HG03135 (cell line): Measurements from ENCODE around the gene C10orf120.

Source experiments
- ATAC-seq: cut with Tn5 transposase; IDR thresholded peaks from one replicate; pipeline ENCODE4 v1.9.1; 2021; ENCODE audit warnings: mild to moderate bottlenecking, moderate library complexity; ENCODE audit not compliant: unreplicated experiment

Gene C10orf120

DNA sequence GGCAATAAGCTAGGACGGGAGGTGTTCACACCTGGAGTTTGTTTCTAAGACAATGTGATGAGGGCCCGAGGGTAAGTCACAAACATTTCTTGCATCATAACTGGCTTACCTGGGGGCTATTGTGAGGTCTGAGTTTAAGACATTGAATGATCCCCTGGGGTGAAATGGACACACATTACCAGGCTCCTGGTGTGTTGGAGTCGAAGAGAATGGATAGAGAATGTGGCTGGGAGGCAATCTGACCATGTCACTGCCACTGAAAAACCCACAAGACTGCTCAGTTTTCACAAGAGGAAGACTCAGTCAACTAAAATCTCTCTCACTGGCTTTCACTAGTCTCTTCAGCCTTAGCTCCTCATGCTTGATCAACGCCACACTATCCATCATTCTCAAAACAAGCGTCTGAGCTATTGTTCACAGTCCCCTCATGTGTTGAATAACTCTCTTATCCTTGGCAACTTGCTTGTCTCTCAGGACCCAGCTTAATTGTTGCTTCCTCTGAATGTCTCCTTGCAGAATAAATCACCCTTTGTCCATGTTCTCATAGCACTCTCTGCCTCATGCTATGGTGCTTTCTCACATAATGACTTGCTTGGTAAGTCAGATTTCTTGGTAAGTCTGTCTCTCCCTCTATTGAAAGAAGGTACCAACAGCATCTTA lies at the start of gene C10orf120:
Gene C10orf120 (minus strand): TSS at position 51 of the 660 bp plus-strand sequence. CDS start 56 bp downstream, outside the sequence.
- ATAC-seq = no peak

DNA sequence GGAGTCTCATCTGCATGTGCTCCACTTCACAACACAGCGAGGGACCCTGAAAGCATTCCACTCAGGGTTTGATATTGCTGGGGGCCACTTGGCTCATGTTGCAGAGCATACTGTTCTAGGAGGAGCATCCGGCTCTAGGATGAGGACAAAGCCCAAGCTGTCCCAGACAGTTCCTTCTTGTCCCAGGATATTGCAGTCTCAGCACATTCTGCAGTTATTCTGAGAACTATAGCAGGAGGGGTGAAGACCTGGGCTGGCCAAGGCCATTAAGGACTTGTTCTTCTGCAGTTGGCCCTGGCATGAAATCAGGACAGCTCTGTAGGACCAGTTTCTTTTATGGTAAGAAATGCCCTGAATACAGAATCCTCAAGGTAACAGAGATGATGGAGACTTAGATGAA lies 48.9 kb upstream of the C10orf120 start:
- no peak for ATAC-seq

DNA sequence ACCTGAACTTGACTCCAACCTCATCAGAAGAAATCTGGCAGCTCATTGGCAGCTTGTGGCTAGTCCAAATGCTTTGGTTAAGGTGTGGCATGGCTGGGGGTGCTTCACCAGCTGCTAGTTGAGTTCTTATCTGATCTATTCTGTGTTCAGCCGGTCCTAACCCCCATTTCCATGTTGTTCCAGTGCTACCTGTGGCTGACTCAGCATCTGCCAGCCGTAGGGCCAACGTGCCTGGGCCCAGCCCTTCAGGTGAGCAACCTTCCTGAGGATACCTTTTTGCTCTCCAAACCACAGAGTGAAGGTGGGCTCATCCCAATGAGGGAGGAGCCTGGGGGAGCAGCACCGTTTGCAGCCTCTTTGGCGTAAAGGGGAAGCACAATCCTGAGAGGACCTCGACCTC lies 46.8 kb upstream of the C10orf120 start:
- ATAC-seq = no peak

DNA sequence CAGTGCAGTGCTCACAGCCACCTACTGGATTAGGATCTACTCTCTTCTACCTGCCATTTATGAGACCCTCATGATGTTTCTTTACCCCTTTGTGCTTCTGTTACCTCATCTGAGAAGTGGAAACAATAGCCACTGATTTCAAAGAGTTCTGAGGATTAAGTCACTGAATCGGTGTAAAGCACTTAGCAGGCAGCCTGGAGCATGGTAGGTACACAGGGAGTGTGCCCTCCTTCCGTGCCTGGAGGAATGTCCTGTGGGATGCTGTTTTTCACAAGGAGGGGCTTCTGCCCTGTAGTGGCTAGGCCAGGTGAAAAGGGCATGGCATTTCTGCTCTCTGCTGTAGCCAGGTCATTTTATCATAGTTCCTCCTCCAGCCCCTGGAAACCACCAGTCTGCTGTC lies 44.6 kb upstream of the C10orf120 start:
- no peak for ATAC-seq

DNA sequence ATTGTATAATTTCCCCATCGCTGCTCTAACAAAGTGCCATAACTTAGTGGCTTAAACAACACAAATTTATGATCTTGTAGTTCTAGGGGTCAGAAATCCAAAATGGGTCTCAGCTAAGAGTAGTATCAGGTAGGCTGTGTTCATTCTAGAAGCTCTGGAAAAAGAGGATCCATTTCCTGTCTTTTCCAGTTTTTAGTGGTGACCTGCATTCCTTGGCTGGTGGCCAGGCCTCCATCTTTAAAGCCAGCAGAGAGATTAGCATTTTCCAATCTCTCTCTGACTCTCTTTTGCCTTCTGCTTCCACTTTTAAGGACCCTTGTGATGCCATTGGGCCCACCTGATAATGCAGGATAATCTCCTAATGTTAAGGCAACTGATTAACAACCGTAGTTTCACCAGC lies 41.0 kb upstream of the C10orf120 start:
- no peak for ATAC-seq

DNA sequence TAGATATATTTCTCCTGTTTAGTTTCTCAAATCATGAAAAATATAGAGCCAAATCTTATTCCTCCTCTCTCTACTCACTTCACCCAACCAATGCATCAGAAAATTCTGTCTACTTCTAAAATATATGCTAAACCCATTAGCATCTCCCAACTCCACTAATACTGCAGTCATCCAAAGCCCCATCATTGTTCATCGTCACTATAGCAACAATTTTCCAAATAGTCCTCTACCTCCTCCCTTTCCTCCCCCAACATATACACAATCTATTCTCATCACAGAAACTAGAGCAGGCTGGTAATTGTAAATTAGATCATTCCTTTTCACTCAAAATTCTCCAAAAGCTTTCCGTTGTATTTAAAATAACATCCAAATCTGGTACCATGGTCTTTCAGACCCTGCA lies 38.4 kb upstream of the C10orf120 start:
- no peak for ATAC-seq

DNA sequence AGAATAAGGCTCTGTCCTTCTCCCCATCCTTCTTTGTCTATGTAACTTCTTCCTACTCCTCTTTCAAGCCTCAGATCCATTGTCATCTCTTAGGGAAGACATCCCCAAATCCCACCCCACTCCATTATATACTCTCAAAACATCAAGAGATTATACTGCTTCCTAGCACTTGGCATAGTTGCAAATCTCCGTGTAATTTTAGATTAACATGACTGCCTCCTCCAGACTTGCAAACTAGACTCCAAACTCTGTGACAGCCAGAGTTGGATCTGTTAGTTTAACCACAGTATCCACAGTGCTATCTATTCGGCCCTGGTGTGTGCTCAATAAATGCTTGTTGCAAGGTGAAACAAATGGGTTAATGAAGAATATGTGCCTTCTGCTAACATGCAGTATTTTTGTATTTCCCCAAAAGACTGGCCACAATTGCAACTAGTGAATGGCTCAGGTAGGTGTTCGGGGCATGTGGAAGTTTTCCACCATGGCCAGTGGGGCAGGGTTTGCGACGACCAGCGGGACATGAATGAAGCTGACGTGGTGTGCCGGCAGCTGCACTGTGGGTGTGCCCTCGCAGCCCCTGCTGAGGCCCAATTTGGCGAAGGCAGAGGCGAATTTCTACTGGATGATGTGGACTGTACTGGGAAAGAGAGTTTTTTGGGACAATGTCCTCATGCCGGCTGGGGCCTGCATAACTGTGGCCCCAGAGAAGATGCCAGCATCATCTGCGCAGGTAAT lies 34.5 kb upstream of the C10orf120 start:
- no peak for ATAC-seq

DNA sequence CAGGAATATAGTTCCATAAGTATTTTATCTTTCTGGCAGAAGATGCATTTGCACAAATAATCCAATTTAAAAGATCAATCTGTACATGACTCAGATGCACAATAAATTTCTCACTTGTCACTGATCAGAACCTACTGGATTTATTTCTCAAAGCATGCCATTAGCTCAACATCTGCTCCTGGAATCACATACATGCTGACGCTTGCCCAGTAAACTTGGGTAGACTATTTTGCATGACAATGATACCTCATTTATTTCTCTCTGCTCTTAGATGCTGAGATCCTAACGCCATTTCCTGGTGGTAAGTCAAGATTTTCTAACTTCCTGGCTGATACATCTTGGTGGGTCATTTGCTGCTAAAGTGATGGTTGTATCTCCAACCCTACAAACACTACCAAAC lies 33.8 kb upstream of the C10orf120 start:
- no peak for ATAC-seq

DNA sequence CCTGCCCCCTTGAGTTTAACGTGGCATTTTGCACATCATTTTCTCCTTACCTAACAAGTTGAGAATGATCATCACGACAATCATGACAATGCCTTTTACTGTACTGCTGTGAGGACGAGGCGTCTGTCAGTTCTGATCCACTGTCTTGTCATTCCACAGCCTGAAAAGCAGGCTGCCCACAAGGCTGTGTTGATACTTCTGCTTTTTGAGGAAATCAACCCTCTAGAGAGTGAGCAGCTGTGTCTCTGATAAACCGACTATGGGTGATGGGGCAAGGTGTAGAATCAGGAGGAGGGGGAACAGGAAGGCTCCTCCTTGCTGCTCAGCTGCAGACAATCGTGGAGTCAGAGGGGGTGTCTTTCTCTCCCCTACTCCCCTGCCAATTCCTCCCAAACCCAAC lies 30.6 kb upstream of the C10orf120 start:
- no peak for ATAC-seq

DNA sequence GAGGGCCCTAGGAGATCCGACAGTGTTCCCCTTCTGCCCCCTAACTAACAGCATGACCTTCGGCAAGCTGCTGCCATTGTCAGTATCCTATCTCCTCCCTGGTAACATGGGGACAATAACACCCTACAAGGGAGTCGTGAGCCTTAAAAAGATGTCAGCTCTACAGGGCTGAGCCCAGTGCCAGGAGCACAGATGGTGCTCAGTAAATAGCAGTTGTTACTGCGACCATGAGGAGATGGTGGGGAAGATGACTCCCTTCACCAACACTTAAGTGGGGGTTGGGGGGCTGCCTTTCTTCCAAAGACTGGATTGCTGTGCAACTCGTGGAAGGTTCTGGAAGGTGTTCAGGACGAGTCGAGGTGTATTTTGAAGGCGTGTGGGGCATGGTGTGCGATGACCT lies 29.5 kb upstream of the C10orf120 start:
- no peak for ATAC-seq

DNA sequence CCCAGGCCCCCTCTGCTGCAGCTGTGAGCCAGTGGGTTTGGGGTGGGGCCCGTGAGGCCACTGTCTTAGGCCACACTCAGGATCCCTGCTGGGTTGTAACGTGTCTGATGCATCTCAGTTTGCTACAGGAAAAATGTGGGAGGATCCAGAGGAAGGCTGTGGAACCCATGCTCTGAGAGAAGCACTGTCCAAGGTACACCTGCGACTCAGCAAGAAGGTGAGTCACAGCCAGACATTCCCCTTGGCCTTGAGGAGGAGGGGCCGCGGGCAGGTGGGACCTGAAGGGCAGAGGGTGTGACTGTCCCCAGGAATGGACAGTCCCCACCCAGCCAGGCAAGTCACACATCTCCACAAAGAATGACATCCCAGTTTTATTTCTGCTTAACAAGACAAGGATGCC lies 27.8 kb upstream of the C10orf120 start:
- no peak for ATAC-seq

DNA sequence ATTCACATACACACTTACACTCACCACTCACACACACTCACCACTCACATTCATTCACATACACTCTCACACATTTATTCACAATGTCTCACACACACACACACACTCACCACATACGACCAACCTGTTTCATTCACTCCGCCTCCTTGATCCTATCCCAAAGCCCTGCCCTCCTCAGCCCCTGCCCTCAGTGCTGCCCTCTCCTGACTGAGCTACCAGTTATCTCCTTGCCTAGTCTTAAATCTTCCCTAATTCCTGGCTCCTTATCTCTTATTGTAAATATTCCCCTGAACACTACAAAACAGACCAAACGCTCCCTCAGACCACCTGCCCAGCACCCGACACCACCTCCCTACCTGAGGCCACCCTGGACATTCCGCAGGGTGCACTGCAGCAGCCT lies 26.1 kb upstream of the C10orf120 start:
- no peak for ATAC-seq

DNA sequence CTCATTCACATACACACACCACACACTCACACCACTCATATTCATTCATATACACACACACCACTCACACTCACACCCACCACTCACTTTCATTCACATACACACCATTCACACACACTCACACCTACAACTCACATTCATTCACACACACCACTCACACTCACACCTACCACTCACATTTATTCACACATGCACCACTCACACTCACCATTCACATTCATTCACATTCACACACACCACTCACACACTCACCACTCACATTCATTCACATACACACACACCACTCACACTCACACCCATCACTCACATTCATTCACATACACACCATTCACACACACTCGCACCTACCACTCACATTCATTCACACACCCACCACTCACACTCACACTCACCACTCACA lies 25.4 kb upstream of the C10orf120 start:
- ATAC-seq = no peak

DNA sequence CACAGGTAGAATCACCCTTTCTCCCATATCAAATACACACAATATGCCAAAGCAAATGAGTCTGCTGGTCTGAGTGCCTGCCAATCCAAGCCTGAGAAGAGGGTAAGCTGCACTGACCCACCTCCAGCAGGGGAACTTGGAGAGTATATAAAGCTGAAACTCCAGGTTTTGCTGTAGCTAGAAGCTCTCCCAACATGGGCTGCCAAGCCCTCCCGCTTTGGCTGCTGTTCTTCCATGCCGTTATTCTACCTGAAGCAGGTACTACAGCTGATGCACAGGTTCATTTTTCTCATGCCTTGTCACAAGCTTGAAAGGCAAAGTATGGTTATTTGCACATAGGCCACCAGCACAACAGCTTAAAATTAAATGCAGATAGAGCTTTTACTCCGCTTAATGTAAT lies 21.5 kb upstream of the C10orf120 start:
- ATAC-seq = no peak

DNA sequence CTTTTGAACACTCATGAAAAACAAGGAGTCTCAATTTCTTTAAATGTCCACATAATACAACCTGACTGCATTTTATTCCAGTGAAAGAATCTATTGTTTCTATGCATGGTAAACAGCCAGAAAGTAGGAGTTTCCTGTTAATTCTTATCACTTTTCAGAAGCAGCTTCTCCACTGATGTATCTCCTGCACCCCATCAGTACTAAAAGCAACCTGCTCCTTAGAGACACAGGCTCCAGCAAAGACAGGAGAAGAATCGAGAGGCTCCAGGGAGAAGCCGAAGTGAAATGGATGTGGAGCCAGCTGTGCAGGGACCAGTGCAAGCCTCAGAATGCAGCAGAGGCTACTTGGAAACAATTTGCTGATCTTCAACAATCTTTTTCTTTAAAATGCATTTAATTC lies 16.4 kb upstream of the C10orf120 start:
- ATAC-seq = no peak

DNA sequence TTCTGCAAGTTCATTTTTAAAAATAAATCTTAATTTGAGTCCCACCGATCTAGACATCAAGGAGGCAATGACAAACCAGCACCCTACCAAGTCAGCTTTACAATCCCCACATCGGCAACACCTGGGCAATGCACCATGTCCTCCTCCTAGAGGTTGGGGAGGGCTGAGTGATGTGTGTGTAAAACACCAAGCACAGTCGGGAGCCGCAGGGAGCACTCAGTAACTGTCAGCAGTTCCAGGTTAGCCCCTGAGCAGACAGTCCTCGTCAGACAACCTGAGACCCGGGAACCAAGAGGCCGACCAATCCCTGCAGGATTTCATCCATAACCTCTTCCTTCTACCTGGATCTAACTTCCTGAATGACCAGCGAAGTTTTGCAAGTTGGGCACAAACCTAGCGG lies 15.9 kb upstream of the C10orf120 start:
- no peak for ATAC-seq

DNA sequence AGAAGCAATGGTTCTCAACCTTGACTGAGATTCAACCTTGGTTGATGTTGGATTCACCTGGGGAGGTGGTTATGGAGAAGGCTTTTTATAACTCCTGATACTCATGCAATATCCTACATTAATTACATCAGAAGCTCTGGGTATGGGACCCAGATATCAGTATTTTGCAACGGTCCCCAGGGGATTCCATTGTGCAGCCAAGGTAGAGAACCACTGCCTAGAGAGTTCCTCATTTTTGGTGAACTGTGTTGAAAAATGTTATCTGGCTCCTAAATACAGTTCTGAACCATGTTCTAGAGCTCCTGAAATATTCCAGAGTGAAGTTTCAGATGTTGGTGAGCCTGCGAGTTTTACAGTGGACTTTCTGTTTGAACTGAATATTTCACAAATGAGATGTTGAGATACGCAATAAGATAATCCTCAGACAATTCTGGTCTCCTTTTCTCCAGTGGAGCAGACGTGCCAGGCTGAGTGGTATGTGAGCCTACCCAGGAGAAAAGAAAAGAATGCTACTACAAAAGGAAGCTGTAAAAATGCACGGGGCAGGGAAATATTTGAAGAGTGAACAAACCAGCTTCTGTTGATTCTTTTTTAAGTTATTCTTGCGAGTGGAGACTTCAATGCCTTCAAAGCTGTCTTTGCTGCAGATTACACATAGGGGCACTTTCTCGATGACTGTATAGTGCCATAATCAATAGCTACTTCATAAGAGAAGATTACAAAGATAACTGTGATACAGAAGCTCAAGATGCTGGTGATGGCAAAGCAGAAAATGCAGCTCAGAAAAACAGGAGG lies 13.6 kb upstream of the C10orf120 start:
- no peak for ATAC-seq

DNA sequence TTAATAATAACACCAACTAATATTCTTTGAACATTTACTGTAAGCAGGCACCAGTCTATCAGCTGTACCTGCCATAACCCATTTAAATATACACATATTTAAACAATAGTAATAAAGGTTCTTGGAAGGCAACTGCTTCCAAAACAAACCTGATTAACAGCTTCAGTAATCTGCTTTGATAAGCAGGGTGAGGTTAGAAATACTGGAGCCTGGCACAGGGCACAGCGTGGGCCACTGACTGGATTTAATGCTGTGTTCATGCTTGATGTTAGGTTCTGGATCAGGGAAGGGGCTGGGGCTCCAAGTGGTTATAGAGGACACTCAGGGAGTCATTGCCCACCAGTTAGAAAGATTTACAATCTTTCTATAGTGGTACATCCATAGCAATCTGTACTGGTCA lies 10.9 kb upstream of the C10orf120 start:
- ATAC-seq = no peak

DNA sequence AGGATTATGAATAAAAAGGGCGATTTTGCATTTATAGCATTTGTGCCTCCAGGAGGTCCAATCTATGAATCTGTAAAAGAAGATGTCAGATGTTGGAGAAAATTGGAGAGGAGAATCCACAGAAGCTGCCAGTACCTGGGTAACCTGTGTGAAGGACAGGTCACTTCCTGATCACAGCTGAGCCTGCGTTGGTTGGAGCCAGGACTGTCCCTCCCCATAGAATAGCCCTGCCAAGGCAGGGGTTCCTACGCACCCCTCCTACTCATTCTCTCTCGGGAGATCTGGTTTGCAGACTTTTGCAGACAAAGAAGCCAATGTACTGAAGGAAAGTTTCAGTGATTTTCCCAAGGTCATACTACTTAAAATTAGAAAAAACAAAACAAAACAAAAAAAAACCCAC lies 10.3 kb upstream of the C10orf120 start:
- ATAC-seq = no peak

DNA sequence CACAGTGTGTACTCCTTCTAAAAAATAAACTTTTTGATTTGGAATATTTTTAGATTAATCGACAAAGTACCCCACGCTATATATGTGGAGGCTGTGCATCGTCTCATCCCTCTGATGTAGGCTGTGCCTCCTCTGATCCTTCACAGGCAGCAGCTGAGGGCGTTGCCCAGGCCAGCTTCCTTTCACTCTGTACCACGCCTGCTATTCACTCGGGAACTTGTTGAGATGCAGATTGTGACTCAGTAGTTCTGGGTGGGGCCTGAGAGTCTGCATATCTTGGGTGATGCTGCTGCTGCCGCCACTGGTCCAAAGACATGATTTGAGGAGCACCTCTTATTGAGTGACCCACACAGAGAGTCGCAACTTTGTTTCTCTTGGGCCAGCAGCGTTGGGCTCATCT lies 7.9 kb upstream of the C10orf120 start:
- ATAC-seq = no peak

DNA sequence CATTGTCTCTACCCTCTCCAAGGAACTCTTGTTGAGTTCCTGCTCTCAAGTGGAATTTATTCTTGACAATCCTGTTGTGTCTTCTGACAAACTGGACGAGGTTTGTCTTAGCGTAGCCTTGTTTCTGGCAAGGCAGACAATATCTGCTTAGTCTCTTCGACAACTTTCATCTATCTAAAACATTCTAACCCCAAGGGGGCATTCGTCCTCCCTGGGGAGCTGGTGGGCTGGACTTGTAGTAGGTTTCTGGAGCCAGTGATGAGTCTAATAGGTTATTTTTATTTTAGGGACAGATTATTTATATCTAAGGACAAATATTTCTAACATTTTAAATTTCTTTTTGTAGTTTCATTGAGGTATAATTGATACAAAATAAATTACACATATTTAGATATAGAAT lies 7.3 kb upstream of the C10orf120 start:
- no peak for ATAC-seq

DNA sequence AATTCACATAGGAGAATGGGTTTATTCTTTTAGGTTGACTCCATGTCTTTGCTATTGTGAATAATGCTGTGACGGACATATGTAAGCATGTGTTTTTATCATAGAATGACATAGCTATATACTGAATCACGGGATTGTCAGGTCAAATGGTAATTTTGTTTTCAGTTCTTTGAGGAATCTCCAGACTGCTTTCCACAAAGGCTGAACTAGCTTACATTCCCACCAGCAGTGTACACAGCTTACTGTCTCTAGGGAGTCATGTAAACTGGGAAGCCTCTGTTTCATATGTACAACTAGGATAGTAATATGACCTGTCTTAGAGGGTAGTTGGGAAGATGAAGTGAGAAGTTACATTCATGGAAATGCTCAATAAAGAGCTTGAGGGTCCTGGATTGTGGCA lies 6.8 kb upstream of the C10orf120 start:
- ATAC-seq = no peak
